GF-D8 (cell line): ENCODE measurements around the gene TIMM29.
"Not testable (repeated sequence)": the region's sequence is repeated elsewhere in the genome, so short reads cannot be mapped to it uniquely, and the experiment has no call there.

Experiments
- DNase-seq: peaks from one replicate; lab custom pipeline; 2025; lab: John Stamatoyannopoulos, UW

Gene TIMM29

DNA sequence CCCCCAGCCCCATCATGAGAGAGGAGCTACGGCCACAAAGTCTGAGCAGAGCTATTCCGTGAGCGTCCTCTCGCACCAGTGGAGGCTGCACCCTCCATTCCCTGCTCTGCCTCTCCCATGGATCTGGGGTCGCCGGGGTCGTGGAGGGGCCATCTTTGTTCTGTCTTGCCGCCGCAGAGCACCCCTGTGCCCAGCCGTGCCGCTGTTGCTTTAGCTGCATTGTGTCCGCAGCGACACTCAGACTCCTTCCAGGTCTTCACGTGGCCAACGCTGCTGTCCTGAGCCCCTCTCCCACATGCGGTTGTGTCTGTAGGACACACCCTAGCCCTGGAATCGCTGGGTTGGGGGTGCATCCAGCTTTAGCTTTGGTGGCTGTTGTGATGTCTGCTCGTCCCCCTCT lies 16.0 kb upstream of the TIMM29 start:
- DNase-seq = no peak

DNA sequence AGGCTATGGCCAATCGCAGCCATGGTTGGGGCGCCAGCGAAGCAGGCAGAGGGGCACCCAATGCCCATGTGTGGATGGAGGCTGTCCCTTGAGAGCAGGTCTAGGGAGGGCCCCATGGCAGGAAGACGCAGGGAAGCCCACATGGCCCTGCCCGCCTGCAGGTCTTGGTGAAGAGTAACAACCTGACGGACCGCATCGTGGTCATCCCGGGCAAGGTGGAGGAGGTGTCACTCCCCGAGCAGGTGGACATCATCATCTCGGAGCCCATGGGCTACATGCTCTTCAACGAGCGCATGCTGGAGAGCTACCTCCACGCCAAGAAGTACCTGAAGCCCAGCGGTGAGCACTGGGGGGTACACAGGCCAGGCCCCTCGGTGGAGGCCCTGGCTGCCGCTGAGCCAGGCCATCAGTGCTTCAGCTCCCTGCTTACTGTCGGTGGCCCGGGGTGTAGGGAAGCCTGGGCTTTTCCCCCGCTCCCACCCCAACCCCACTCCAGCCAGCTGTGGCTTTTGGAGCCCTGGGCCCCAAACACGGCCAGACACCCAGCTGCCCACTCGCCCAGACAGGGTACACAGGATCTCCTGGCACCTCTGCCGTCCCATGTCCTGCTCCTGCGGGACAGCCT lies 14.8 kb upstream of the TIMM29 start:
- no peak for DNase-seq

DNA sequence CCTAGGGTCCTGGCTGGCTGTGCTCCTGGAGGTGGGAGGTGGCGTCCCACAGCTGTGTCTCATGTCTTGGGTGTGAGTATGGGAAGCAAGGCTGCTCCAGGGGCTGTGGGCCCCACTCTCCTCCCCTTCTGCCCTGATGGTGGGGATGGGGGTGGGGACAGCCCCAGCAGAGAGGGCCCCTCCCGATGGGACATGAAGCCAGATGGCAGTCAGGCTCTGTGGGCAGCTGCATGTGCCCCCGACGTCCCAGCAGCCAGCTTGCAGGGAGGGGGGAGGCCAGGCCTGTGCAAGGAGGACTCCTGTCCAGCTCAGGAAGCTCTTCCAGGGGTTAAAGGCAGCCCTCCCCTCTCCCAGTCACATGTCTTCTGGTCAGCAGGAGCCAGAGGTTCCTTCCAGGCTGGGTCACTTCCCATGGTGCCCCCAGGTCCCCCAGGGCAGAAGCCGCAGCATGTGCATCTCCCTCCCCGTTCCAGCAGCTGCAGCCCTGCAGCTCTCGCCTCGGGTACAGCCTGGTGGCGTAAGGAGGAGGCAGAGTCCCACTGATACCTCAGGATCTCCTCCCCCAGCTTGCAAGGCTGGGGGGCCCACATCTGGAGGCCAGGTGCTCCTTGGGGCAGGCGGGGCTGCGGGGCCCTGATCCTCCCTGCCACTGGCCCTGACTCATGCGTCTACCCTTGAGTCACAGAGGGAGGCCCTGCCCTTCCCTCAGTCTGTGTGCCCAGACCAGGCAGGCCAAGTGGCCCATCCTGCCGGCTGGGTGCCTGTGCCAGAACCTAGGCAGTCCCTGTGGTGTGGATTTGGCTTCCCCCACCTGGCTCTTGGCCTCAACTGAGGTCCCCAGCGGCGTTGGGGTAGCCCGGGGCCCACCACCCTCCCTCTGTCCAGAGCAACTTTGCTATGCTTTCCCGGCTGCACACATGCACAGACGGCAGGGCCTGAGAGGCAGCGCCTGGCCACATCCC lies 13.2 kb upstream of the TIMM29 start:
- DNase-seq = no peak

DNA sequence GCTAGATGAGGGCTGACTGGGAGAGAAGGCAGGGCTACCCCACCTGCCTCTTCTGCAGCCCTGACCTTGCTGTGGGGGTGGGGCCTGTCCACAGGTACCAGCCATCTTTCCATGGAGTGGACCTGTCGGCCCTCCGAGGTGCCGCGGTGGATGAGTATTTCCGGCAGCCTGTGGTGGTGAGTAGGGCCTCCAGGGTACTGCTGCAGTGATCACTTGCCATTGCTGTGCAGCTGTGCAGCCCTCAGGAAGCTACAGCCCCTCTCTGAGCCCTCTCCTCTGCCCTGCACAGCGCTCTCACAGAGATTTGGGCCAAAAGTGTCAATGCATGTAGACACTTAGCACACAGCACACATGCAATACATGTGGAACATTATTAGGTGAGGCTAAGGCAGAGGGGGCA lies 12.0 kb upstream of the TIMM29 start:
- DNase-seq = no peak

DNA sequence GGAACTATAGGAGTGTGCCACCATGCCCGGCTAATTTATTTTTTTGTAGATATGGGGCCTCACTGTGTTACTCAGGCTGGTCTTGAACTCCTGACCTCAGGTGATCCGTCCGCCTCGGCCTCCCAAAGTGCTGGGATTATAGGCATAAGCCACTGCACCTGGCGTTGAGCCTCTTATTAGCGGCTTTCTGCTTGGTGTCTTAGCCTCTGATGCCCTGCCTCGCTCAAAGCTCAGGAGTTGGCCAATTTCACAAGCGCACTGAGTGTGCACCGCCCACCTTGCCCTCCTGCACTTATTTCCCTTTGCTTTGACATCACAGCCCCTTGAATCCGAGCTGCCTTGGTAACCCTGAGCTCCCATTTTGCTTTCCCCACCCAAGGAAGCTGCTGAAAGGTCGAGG lies 10.3 kb upstream of the TIMM29 start:
- DNase-seq = no peak

DNA sequence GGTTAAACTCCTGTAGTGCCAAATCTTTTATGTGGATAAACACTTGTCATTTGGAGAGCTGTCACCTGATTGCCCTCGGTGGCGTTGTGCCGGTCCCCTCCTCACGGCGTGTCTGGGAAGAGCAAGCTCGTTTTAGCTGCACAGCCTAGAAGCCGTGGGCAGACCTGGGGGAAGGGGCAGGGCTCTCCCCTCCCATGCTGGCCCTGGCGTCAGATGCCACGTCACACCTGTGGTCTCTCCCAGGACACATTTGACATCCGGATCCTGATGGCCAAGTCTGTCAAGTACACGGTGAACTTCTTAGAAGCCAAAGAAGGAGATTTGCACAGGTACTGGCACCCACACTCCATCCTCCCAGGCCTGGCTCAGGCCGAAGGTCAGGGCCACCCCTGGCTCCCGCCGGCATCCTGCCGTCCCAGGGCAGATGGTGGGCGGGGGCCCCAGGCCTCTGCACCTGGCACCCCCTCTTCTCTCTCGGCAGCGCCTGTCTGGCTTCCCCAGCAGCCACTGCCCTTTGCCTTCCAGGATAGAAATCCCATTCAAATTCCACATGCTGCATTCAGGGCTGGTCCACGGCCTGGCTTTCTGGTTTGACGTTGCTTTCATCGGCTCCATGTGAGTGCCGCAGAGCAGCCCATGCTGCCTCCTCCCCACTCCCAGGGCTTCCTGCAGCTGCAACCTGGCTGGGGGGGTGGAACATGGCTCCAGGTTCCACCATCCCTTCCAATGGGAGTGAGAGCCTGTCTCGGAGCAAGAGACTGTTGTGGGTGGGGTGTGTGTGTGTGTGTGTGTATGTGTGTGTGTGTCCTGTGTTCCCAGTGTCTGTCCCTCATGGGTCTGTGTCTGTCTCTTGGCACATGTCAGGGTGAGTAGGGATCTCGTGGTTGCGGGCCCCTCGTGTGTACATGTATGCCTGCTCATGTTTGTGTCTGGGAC lies 9.0 kb upstream of the TIMM29 start:
- no peak for DNase-seq

DNA sequence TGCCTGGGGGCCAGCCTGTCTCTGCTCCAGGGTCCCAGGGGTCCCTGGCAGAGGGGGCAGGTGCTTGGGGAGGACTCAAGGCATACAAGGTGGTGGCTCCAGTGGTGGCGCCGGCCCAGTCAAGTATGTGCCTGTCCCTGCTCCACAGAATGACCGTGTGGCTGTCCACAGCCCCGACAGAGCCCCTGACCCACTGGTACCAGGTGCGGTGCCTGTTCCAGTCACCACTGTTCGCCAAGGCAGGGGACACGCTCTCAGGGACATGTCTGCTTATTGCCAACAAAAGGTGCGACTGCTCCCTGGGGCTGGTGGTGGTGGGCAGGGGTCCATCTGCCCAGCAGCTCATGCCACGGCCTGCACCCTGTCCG lies 8.3 kb upstream of the TIMM29 start:
- DNase-seq = no peak

DNA sequence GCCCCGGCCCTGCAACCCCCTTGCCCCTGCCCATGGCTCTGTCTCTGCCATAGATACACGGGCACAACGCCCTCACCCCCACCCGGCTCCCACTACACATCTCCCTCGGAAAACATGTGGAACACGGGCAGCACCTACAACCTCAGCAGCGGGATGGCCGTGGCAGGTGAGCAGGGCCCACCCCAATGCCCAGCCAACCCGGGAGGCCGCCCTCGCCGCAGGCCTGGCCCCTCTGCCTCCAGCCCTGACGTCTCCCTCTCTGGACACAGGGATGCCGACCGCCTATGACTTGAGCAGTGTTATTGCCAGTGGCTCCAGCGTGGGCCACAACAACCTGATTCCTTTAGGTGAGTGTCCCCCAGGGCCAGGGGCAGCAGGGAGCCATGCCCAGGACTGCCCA lies 7.8 kb upstream of the TIMM29 start:
- no peak for DNase-seq

DNA sequence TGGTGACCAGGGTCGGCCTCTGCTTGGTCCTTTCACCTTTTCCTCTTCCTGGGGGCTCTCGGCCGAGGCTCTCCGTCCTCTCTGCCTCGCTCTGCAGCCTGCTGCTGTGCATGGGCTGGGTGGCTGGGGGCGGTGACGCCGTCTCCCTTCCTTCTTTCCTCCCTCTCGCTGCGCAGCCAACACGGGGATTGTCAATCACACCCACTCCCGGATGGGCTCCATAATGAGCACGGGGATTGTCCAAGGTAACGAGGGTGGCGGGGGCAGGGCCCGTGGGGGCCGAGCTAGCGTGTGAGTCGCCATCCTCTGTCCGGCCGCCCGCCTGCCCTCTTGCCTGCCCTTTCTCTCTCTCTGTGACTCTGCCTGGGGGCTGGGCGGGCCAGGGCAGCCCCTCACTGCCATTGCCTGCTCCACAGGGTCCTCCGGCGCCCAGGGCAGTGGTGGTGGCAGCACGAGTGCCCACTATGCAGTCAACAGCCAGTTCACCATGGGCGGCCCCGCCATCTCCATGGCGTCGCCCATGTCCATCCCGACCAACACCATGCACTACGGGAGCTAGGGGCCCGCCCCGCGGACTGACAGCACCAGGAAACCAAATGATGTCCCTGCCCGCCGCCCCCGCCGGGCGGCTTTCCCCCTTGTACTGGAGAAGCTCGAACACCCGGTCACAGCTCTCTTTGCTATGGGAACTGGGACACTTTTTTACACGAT lies 7.3 kb upstream of the TIMM29 start:
- no peak for DNase-seq

DNA sequence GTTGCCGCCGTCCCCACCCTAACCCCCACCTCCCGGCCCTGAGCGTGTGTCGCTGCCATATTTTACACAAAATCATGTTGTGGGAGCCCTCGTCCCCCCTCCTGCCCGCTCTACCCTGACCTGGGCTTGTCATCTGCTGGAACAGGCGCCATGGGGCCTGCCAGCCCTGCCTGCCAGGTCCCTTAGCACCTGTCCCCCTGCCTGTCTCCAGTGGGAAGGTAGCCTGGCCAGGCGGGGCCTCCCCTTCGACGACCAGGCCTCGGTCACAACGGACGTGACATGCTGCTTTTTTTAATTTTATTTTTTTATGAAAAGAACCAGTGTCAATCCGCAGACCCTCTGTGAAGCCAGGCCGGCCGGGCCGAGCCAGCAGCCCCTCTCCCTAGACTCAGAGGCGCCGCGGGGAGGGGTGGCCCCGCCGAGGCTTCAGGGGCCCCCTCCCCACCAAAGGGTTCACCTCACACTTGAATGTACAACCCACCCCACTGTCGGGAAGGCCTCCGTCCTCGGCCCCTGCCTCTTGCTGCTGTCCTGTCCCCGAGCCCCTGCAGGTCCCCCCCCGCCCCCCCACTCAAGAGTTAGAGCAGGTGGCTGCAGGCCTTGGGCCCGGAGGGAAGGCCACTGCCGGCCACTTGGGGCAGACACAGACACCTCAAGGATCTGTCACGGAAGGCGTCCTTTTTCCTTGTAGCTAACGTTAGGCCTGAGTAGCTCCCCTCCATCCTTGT lies 6.5 kb upstream of the TIMM29 start:
- DNase-seq = no peak

DNA sequence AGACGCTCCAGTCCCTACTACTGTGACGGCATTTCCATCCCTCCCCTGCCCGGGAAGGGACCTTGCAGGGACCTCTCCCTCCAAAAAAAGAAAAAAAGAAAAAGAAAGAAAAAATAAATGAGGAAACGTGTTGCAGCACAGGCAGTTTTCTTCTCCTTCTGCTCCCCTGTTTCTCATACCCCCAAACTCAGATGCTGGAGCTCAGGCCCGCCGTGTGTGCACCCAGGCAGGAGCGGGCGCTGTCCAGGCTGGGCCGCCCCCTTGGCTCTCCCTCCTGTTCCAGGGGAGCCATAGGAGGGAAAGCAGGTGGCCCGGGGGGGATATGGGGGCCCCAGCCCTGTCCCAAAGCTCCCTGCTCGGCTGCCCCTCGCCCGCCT lies 6.0 kb upstream of the TIMM29 start:
- DNase-seq = no peak

DNA sequence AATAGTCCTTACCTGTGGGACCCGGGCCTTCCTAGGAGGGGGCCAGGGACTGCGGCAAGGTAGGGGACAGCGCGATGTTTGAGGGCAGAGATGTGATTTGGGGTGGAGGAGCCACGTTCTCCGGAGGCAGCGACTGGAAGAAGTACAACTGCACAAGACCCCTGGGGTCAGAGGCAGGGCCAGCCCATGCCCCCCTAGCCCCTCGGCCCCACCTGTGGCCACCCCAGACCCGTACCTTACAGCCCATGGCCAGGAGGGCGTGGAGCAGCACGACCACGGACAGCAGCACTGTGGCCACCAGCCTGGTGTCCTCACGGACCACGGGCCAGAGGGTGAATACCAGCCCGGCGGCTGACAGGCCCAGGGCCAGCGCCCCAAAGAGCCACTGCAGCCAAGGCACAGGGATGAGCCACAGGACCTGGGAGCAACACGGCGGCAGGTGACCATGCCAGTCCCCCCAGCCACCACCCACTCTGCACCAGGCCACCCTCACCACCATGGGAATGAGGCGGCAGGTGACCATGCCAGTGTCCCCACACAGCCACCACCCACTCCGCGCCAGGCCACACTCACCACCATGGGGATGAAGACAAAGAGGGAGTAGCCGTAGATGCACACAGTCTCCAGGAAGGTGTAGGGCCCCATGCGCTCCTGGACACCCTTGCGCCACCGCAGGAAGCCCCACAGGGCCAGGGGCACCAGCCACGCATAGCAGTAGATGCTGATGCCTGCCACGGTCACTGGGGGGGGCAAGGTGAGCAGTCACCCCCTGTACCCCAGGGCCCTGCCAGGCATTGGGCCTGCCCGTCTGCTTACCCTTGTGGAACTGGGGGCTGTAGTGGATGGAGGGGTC lies 5.1 kb upstream of the TIMM29 start:
- DNase-seq = no peak

DNA sequence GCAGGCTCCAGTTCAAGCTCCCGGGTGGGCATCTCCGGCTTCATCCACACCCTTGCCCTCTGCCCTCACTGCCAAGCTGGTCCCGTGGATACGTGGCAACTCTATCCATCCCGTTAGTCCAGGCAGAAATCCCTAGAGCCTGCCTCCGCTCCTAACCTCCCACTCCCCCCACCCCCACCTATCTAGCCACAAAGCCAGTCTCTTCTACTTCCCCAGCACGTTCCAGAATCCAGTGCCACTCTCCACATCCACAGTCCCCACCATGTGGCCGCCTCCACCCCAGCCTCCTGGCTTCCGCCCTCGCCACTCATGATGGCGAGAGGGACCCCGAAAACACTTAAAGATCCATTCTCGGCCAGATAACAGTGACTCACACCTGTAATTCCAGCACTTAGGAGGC lies 4.0 kb upstream of the TIMM29 start:
- DNase-seq = no peak

DNA sequence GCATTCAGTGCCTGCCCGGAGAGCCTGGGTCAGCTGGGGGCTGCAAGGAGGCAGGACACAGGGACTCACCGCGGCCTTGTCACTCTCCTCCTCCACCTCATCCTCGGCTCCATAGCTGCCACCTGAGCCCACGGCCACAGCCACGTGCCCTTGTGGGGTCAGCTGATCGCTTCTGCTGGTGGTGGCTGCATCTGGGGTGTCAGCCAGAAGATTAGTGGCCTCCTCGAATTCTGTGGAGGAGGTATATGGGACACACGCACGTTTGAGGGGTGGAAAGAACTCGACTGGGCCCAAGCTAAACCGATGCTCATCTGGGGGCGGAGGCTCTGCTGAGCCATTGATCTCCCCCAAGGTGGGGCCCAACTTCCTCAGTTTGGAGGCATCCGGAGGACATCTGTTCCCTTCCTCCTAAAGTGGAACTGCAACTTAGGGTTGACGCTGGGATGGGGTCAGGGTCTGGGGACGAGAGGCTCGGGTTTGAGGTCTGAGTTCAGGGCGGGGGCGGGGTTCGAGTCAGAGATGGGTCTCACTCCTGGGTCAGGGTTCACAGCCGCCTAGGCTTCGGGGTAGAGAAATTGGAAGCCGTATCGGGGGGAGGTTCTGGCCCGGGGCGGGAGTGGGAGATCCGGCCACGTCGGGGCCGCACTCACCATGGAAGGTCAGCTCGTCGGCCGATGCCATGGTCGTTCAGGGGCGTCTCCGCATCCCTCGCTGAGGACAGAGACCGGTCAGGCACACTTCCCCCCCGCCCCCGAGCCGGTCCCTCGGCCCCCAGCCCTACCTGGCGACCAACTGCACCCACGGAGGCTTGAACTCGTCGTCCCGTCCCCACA lies 665 bp upstream of the TIMM29 start:
- DNase-seq = peak; percentile 4

DNA sequence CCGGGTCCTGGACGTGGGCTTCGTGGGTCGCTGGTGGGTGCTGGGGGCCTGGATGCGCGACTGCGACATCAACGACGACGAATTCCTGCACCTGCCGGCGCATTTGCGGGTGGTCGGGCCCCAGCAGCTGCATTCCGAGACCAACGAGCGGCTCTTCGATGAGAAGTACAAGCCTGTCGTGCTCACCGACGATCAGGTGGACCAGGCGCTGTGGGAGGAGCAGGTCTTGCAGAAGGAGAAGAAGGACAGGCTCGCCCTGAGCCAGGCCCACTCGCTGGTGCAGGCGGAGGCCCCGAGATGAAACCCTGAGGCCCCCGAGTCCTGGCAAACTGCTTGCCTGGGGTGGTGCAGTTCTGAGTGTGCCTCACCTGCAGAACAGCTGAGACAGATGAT lies 787 bp downstream of the TIMM29 start:
- DNase-seq = no peak

DNA sequence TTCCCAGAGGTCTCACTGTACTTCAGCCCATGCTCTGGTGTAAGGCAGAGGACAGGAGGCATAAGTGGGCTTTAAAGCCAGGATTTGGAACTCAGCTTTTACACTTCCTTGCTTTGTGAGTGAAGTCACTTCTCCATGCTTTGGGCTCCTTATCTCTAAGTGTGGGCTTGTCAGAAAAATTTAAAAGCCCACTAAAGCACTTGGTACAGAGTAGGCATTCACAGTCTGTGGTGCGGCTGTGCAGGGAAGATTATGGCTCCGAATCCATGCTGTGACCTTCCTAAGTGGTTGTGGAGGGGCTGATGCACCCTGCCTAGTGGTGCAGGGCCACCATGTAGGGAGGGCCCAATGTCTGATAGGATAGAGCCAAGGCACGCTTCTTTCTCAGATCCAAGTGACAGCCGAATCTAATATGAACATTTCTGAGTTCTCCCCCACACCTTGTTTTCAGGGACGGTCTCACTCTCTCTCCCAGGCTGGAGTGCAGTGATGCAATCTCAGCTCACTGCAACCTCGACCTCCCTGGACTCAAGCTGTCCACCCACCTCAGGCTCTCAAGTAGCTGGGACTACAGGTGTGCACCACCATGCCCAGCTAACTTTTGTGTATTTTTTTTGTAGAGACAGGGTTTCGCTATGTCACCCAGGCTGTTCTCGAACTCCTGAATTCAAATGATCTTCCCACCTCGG lies 6.9 kb downstream of the TIMM29 start:
- no peak for DNase-seq

DNA sequence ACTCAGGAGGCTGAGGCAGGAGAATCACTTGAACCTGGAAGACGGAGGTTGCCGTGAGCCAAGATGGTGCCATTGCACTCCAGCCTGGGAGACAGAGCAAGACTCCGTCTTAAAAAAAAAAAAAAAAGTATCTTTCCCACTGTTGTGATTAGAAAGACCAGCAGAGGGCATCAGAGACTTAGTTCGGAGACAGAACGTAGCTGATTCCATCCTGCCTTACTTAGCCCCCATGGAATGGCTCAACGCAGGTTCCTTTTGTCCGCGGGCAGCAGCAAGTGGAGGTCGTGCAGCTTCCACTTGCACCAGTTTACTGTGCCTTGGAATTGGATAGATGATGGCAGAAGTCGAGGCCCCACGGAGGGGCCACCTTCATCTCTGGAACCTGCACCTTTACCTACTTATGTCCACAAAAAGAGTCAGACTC lies 8.1 kb downstream of the TIMM29 start:
- peak; percentile 45 for DNase-seq

DNA sequence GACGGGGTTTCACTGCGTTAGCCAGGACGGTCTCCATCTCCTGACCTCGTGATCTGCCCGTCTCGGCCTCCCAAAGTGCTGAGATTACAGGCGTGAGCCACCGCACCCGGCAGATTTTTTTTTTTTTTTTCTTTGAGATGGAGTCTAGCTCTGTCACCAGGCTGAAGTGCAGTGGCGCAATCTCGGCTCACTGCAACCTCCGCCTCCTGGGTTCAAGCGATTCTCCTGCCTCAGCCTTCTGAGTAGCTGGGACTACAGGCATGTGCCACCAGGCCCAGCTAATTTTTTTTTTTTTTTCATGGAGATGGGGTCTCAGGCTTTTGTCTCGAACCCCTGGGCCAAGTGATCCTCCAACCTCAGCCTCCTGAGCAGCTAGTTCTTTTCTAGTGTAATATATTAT lies 13.0 kb downstream of the TIMM29 start:
- not testable (repeated sequence) for DNase-seq

DNA sequence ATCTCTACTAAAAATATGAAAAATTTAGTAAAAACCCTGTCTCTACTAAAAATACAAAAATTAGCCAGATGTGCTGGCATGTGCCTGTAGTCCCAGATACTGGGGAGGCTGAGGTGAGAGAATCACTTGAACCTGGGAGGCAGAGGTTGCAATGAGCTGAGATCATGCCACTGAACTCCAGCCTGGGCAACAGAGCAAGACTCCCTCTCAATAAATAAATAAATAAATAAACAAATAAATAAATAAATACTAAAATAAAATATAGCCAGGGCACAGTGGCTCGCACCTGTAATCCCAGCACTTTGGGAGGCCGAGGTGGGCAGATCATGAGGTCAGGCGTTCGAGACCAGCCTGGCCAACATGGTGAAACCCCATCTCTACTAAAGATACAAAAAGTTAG lies 14.8 kb downstream of the TIMM29 start:
- not testable (repeated sequence) for DNase-seq
